ENCODE measurements around the gene CRTC2. TPM values are rescaled to one million over a fixed set of nuclear protein-coding genes. Genes with fewer than 3 reads are reported as not detected.

Gene CRTC2
- total RNA-seq, 4 donors from 2014 or later = 11.4 to 22.5 (median 18.1) TPM

GRCh38 chr1:153961421-153961820, 3.0 kb upstream of the CRTC2 start:
- Histone ChIP-seq H3K27me3 (no peaks in the 10 kb centered on the region), H3K9me3 (no peaks in the 10 kb centered on the region), H3K27ac (peak overlapping the region in 1 of 3 donors; percentile 98), H3K4me1 (peaks cover 41 to 48% of the 10 kb centered on the region in 2 donors), H3K4me3 (replicated peaks in 1 of 3) (no peak overlapping the region), H3K36me3 (peaks cover 0 to 9% of the 10 kb centered on the region in 2 donors)
- 77 to 87% methylated on average over 4 of the region's 4 CpGs for WGBS, 2 donors
- TF ChIP-seq CTCF (IDR thresholded peaks at IDR 0.05) (no peak), POLR2A (IDR thresholded peaks at IDR 0.05) (no peak)
- DNase-seq = no peak
- intact Hi-C loops (cut with DNase I) = no loop called here

DNA sequence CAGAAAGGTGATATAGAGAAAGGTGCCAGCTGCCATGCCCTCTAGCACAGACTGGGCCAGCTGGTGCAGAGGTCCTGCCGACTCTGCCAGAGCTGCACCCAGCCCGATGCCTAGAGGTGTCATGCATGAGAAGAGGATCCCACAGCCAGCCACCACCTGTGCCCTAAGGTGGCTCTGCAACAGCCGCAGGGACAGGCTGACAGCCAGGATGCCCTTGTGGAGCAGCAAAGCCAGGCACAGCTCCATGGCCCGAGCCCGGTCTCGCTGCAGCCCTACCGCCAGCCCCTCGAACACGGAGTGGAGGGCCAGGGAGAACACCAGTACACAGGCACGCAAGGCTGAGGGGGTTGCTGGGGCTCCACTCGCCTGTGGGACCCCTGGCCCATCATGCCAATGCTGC, 1.8 kb upstream of the CRTC2 start:
- Histone ChIP-seq H3K4me1 (peaks cover 40 to 52% of the 10 kb centered on the region in 2 donors), H3K4me3 (replicated peaks in 1 of 3) (no peak overlapping the region), H3K36me3 (peaks cover 0 to 9% of the 10 kb centered on the region in 2 donors), H3K27me3 (no peaks in the 10 kb centered on the region), H3K9me3 (no peaks in the 10 kb centered on the region), H3K27ac (no peak overlapping the region)
- intact Hi-C loops (cut with DNase I) = no loop called here
- TF ChIP-seq POLR2A (IDR thresholded peaks at IDR 0.05) = no peak
- no peak for TF ChIP-seq CTCF (IDR thresholded peaks at IDR 0.05)
- WGBS, 2 donors = 83 to 97% methylated on average over 1 to 11 of the region's 11 CpGs
- DNase-seq = no peak

DNA sequence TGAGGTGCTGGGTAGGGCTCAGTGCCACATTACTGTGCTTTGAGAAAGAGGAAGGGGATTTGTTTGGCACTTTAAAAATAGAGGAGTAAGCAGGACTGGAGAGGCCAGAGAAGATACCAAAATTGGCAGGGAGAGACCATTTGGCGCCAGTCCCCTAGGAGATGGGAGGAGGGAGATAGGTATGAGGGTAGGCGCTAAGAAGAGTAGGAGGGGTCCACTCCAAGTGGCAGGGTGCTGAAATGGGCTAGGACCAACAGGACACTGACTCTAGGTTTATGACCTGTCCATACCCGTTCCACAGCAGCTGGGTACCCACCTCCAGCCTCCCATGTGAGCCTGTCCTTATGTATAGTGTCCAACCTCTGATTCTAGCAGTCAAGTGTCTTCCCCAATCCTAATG, 1.0 kb upstream of the CRTC2 start:
- TF ChIP-seq CTCF (IDR thresholded peaks at IDR 0.05) = no peak
- TF ChIP-seq POLR2A (IDR thresholded peaks at IDR 0.05) = no peak
- Histone ChIP-seq H3K27me3 (no peaks in the 10 kb centered on the region), H3K4me3 (replicated peaks in 1 of 3) (no peak overlapping the region), H3K9me3 (no peaks in the 10 kb centered on the region), H3K27ac (peak overlapping the region in 2 of 3 donors; percentile 64 to 78), H3K4me1 (peaks cover 40 to 45% of the 10 kb centered on the region in 2 donors), H3K36me3 (peaks cover 0 to 9% of the 10 kb centered on the region in 2 donors)
- 69 to 76% methylated on average over 3 of the region's 3 CpGs for WGBS, 2 donors
- intact Hi-C loops (cut with DNase I) = no loop called here
- no peak for DNase-seq

DNA sequence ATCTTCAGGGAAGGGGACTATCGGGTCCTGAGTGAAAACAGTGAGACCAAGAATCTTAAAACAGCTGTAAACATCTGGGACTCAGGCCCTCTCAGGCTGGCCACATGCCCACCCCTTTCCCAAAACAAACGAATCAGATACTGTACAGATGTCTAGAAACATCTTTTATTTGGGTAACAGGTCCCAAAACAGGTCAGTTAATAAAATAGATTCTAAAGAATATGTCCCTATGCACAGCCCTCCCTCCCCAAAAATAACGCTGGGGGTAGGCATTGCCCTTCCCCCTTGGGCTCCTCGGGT, 499 bp upstream of the CRTC2 start:
- Histone ChIP-seq H3K27me3 (no peaks in the 10 kb centered on the region), H3K27ac (peak overlapping the region; percentile 47 to 78 (median 64)), H3K36me3 (peaks cover 0 to 9% of the 10 kb centered on the region in 2 donors), H3K9me3 (no peaks in the 10 kb centered on the region), H3K4me3 (replicated peaks in 1 of 3) (no peak overlapping the region), H3K4me1 (peaks cover 36 to 40% of the 10 kb centered on the region in 2 donors)
- intact Hi-C loops (cut with DNase I) = no loop called here
- WGBS, 2 donors = 20 to 22% methylated on average over 4 of the region's 4 CpGs
- no peak for TF ChIP-seq CTCF (IDR thresholded peaks at IDR 0.05)
- no peak for TF ChIP-seq POLR2A (IDR thresholded peaks at IDR 0.05)
- peak in 1 of 2 donors; percentile 27 for DNase-seq

DNA sequence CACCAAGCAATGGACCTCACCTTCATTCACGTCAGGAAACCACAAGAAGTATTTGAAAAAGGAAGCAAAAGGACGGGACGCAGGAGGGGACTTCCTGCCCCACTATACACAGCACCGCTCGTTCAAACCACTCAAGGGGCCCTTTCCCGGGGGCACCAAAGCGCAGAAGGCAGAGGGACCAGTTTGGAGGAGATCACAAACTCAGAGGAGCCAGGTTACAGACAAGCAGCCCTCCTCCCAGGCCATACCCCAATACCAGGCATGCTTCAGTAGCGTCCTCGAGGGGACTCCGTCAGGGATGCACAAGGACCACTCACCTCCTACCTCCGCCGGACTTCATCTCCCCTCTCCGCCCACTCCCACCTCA, 685 bp downstream of the CRTC2 start:
- Histone ChIP-seq H3K4me1 (peaks cover 31 to 39% of the 10 kb centered on the region in 2 donors), H3K27me3 (no peaks in the 10 kb centered on the region), H3K4me3 (replicated peaks in 1 of 3) (peak overlapping the region; percentile 65 to 89 (median 83)), H3K27ac (peak overlapping the region; percentile 78 to 88 (median 84)), H3K9me3 (no peaks in the 10 kb centered on the region), H3K36me3 (peaks cover 5 to 9% of the 10 kb centered on the region in 2 donors)
- WGBS, 2 donors = 0 to 1% methylated on average over 13 of the region's 13 CpGs
- intact Hi-C loops (cut with DNase I) = no loop called here
- peak; percentile 5 to 30 for DNase-seq
- TF ChIP-seq POLR2A (IDR thresholded peaks at IDR 0.05) = no peak
- TF ChIP-seq CTCF (IDR thresholded peaks at IDR 0.05) = no peak
